Caco-2 (cell line): Measurements from ENCODE around the gene TMEM131L. TPM values are rescaled to one million over a fixed set of nuclear protein-coding genes. Genes with fewer than 3 reads are reported as not detected.

ENCODE experiments used
- BruUV-seq: library from RNA; stranded (reverse); fragments of 400-500 nt; replicated peaks from 2 replicates; lab custom pipeline; 2021; lab: Mats Ljungman, UMichigan
- CTCF ChIA-PET: fragments of 300-600 bp; sonication (Branson Sonifier 250); formaldehyde crosslinking; loops from one replicate; lab custom pipeline; 2022; ENCODE audit warnings: antibody characterized with exemption; lab: Charles Lee
- POLR2A ChIA-PET: fragments of 300-600 bp; sonication (Branson Sonifier 250); formaldehyde crosslinking; loops from one replicate; lab custom pipeline; 2022; ENCODE audit warnings: antibody characterized with exemption; lab: Charles Lee
- DNase-seq, 2 experiments: peaks; one replicate each; pipeline versions ENCODE4 v3.0.0 to v3.0.0-alpha.2; 2020 to 2022
- H3K27me3 ChIP-seq: replicated peaks from 2 replicates; pipeline ENCODE4 v1.6.0; 2011; ENCODE audit warnings: low read length; ENCODE audit not compliant: control insufficient read depth, insufficient read depth
- H3K36me3 ChIP-seq: 2 replicates; pipeline ENCODE4 v1.5.1; 2011; ENCODE audit warnings: low read length; ENCODE audit not compliant: control insufficient read depth, insufficient read depth
- H3K4me1 ChIP-seq: fragments of 250-450 bp; sonication (Bioruptor Pico); 2 replicates; pipeline ENCODE4 v1.5.1; 2020; ENCODE audit warnings: mild to moderate bottlenecking
- H3K4me3 ChIP-seq: 2 replicates; pipeline ENCODE4 v1.5.1; 2011; ENCODE audit warnings: low read depth, mild to moderate bottlenecking, control low read depth, low read length
- H3K9me3 ChIP-seq: fragments of 250-450 bp; sonication (Bioruptor Pico); 2 replicates; pipeline ENCODE4 v1.5.1; 2020; ENCODE audit warnings: mild to moderate bottlenecking, moderate library complexity
- H3K27ac Mint-ChIP-seq: one replicate; pipeline ENCODE4 v1.8.0; 2022; ENCODE audit warnings: mixed read lengths; ENCODE audit not compliant: unreplicated experiment
- H3K27me3 Mint-ChIP-seq: one replicate; pipeline ENCODE4 v1.8.0; 2022; ENCODE audit warnings: mixed read lengths; ENCODE audit not compliant: insufficient read depth, unreplicated experiment
- H3K36me3 Mint-ChIP-seq: one replicate; pipeline ENCODE4 v1.8.0; 2022; ENCODE audit warnings: mild to moderate bottlenecking, mixed read lengths; ENCODE audit not compliant: insufficient read depth, unreplicated experiment
- H3K4me1 Mint-ChIP-seq: one replicate; pipeline ENCODE4 v1.8.0; 2022; ENCODE audit warnings: low read depth, mixed read lengths; ENCODE audit not compliant: unreplicated experiment
- H3K4me3 Mint-ChIP-seq: one replicate; pipeline ENCODE4 v1.8.0; 2022; ENCODE audit warnings: mild to moderate bottlenecking, moderate library complexity, mixed read lengths; ENCODE audit not compliant: unreplicated experiment
- H3K9me3 Mint-ChIP-seq: one replicate; pipeline ENCODE4 v1.8.0; 2022; ENCODE audit warnings: mixed read lengths; ENCODE audit not compliant: unreplicated experiment
- intact Hi-C: fragments of 100-400 bp; cut with micrococcal nuclease; formaldehyde crosslinking; loops from one replicate; pipeline ENCODE4 v1.10.0; 2022; ENCODE audit not compliant: unreplicated experiment
- total RNA-seq: library from RNA; stranded (reverse); gene quantifications from 2 replicates; pipeline ENCODE4 v1.2.3, GENCODE V29; 2022
- TF ChIP-seq, protein P1 (sequence below), 2 experiments: fragments of 200-600 bp in 1 of 2; IDR thresholded peaks; 1 replicate in 1 of 2; 2 replicates in 1 of 2; pipeline versions ENCODE4 v1.5.1 to v1.8.0; 2011 to 2022; ENCODE audit warnings: antibody characterized with exemption in 1 of 2, control low read depth in 1 of 2, inconsistent platforms in 1 of 2, low read depth in 1 of 2, low read length in 1 of 2, mild to moderate bottlenecking in 1 of 2, moderate library complexity in 1 of 2; ENCODE audit not compliant: insufficient read depth in 1 of 2, severe bottlenecking in 1 of 2, unreplicated experiment in 1 of 2

Gene TMEM131L
- total RNA-seq, 1 experiment from 2014 or later = 20.8 TPM

GRCh38 chr4:153579410-153579809 lies 113.2 kb downstream of the TMEM131L start:
- H3K4me3 Mint-ChIP-seq = no peak overlapping the region
- Histone ChIP-seq H3K36me3 (no peaks in the 10 kb centered on the region), H3K4me3 (no peak overlapping the region), H3K9me3 (no peaks in the 10 kb centered on the region), H3K27me3 (no peaks in the 10 kb centered on the region), H3K4me1 (peaks cover 2% of the 10 kb centered on the region; the same call in 1 of the 2 replicates)
- TF ChIP-seq, protein P1, sequence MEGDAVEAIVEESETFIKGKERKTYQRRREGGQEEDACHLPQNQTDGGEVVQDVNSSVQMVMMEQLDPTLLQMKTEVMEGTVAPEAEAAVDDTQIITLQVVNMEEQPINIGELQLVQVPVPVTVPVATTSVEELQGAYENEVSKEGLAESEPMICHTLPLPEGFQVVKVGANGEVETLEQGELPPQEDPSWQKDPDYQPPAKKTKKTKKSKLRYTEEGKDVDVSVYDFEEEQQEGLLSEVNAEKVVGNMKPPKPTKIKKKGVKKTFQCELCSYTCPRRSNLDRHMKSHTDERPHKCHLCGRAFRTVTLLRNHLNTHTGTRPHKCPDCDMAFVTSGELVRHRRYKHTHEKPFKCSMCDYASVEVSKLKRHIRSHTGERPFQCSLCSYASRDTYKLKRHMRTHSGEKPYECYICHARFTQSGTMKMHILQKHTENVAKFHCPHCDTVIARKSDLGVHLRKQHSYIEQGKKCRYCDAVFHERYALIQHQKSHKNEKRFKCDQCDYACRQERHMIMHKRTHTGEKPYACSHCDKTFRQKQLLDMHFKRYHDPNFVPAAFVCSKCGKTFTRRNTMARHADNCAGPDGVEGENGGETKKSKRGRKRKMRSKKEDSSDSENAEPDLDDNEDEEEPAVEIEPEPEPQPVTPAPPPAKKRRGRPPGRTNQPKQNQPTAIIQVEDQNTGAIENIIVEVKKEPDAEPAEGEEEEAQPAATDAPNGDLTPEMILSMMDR (IDR thresholded peaks at IDR 0.05; ENCODE audit: insufficient read depth in 1 of 2, low read depth in 1 of 2, low read length in 1 of 2, severe bottlenecking in 1 of 2, unreplicated experiment in 1 of 2) = no peak
- BruUV-seq = no TSS peak
- H3K4me1 Mint-ChIP-seq = no peaks in the 10 kb centered on the region
- no peak for DNase-seq
- H3K9me3 Mint-ChIP-seq = no peaks in the 10 kb centered on the region
- POLR2A ChIA-PET = no interaction called here
- intact Hi-C loops = loop anchor here (10.0 kb wide), 1 partner anchor 345 kb away; no protein-coding TSS in a partner anchor
- no peaks in the 10 kb centered on the region for H3K27me3 Mint-ChIP-seq
- peaks cover 12% of the 10 kb centered on the region for H3K36me3 Mint-ChIP-seq
- no peak overlapping the region for H3K27ac Mint-ChIP-seq
- CTCF ChIA-PET = no interaction called here

GRCh38 chr4:153579872-153580271 lies 113.7 kb downstream of the TMEM131L start:
- no peak for DNase-seq
- peaks cover 12% of the 10 kb centered on the region for H3K36me3 Mint-ChIP-seq
- no peak overlapping the region for H3K4me3 Mint-ChIP-seq
- H3K36me3 ChIP-seq = no peaks in the 10 kb centered on the region
- POLR2A ChIA-PET = no interaction called here
- intact Hi-C loops = loop anchor here (10.0 kb wide), 1 partner anchor 345 kb away; no protein-coding TSS in a partner anchor
- CTCF ChIA-PET = no interaction called here
- H3K9me3 Mint-ChIP-seq = no peaks in the 10 kb centered on the region
- H3K9me3 ChIP-seq = no peaks in the 10 kb centered on the region
- no peaks in the 10 kb centered on the region for H3K27me3 ChIP-seq
- no peak overlapping the region for H3K4me3 ChIP-seq
- no peaks in the 10 kb centered on the region for H3K27me3 Mint-ChIP-seq
- H3K4me1 ChIP-seq = no peaks in the 10 kb centered on the region
- BruUV-seq = no TSS peak
- H3K4me1 Mint-ChIP-seq = no peaks in the 10 kb centered on the region
- TF ChIP-seq, protein P1 (IDR thresholded peaks at IDR 0.05; ENCODE audit: insufficient read depth in 1 of 2, low read depth in 1 of 2, low read length in 1 of 2, severe bottlenecking in 1 of 2, unreplicated experiment in 1 of 2) = no peak
- H3K27ac Mint-ChIP-seq = no peak overlapping the region

DNA sequence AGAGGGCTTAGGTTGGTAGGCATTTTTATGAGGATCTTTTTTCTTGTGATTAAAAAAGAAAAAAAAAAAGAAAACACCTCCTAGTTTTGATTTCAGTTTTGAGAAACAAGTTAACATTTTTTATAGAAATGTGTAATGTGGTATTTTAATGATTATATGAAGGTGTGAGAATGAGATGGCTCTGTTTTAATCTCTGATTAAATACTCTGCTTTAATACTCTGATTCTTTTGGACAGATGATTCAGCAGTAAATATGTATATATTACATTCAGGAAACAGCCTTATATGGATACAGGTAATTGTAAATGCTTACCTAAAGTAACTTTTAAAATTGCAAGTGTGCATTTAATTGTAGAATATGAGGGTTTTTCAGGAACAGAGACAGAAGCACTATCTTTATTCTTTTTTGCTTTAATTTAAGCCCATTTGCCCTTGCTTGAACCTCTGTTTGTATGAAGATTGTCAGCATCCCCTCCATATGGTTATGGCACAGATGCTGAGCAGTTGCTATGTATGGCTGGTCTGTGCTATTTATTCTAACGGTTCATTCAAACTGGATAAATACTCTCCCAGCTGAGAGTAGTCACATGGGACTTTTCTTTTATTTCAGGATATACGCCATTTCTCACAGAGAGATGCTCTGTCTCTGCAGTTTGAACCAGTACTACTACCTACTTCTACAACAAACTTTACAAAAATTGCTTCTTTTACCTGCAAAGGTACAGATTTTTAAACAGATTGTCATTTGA lies 117.0 kb downstream of the TMEM131L start:
- TF ChIP-seq, protein P1 (IDR thresholded peaks at IDR 0.05; ENCODE audit: insufficient read depth in 1 of 2, low read depth in 1 of 2, low read length in 1 of 2, severe bottlenecking in 1 of 2, unreplicated experiment in 1 of 2) = no peak
- no peak overlapping the region for H3K4me3 ChIP-seq
- no peaks in the 10 kb centered on the region for H3K4me1 ChIP-seq
- Mint-ChIP-seq H3K9me3 (no peaks in the 10 kb centered on the region), H3K27me3 (no peaks in the 10 kb centered on the region), H3K4me3 (no peak overlapping the region), H3K36me3 (peaks cover 5% of the 10 kb centered on the region), H3K4me1 (no peaks in the 10 kb centered on the region), H3K27ac (no peak overlapping the region)
- intact Hi-C loops = no loop called here
- H3K27me3 ChIP-seq = no peaks in the 10 kb centered on the region
- H3K36me3 ChIP-seq = no peaks in the 10 kb centered on the region
- BruUV-seq = no TSS peak
- POLR2A ChIA-PET = no interaction called here
- H3K9me3 ChIP-seq = no peaks in the 10 kb centered on the region
- CTCF ChIA-PET = no interaction called here
- DNase-seq = no peak
